DND-41 (cell line): ENCODE data around the gene SMARCC1.

Source experiments
- ATAC-seq: fragments of 200-7000 bp; cut with Tn5 transposase; 3 replicates; pipeline ENCODE4 v1.9.1; 2021; ENCODE audit warnings: low read depth; ENCODE audit not compliant: insufficient read depth
- DNase-seq: peaks from one replicate; pipeline ENCODE4 v3.0.0-alpha.2; 2020
- H2AFZ ChIP-seq: 2 replicates; pipeline ENCODE4 v1.6.0; 2012; ENCODE audit warnings: low read depth, low read length
- H3K27ac ChIP-seq: 2 replicates; pipeline ENCODE4 v1.5.1; 2012; ENCODE audit warnings: low read length, inconsistent platforms
- H3K27me3 ChIP-seq: fragments of 200-600 bp; sonication (generic); 2 replicates; pipeline ENCODE4 v1.6.0; 2012; ENCODE audit warnings: low read length, mild to moderate bottlenecking, inconsistent platforms; ENCODE audit not compliant: insufficient read depth, poor library complexity
- H3K36me3 ChIP-seq: 2 replicates; pipeline ENCODE4 v1.5.1; 2012; ENCODE audit warnings: low read length, inconsistent platforms; ENCODE audit not compliant: insufficient read depth
- H3K4me1 ChIP-seq: 2 replicates; pipeline ENCODE4 v1.5.1; 2012; ENCODE audit warnings: mild to moderate bottlenecking, low read length; ENCODE audit not compliant: insufficient read depth
- H3K4me2 ChIP-seq: 2 replicates; pipeline ENCODE4 v1.6.0; 2012; ENCODE audit warnings: mild to moderate bottlenecking, moderate library complexity, low read length, inconsistent platforms; ENCODE audit not compliant: insufficient read depth
- H3K4me3 ChIP-seq, 2 experiments: fragments of 200-600 bp in 1 of 2; shearing (Covaris generic) in 1 of 2; 2 replicates each; pipeline ENCODE4 v1.5.1; 2012 to 2016; ENCODE audit warnings: inconsistent platforms in 2 of 2, low read length in 2 of 2, mild to moderate bottlenecking in 2 of 2, low read depth in 1 of 2, moderate library complexity in 1 of 2
- H3K79me2 ChIP-seq: 2 replicates; pipeline ENCODE4 v1.6.0; 2012; ENCODE audit warnings: low read length, inconsistent platforms; ENCODE audit not compliant: insufficient read depth
- H3K9ac ChIP-seq: 2 replicates; pipeline ENCODE4 v1.6.0; 2012; ENCODE audit warnings: low read depth, mild to moderate bottlenecking, inconsistent platforms, low read length, moderate library complexity
- H3K9me3 ChIP-seq: 2 replicates; pipeline ENCODE4 v1.5.1; 2012; ENCODE audit warnings: low read length, moderate library complexity, mild to moderate bottlenecking, inconsistent platforms; ENCODE audit not compliant: insufficient read depth, severe bottlenecking
- H4K20me1 ChIP-seq: 2 replicates; pipeline ENCODE4 v1.6.0; 2012; ENCODE audit warnings: low read length; ENCODE audit not compliant: insufficient read depth
- CTCF ChIP-seq: IDR thresholded peaks from 2 replicates; pipeline ENCODE4 v1.5.1; 2012; ENCODE audit warnings: borderline replicate concordance, low read length, moderate library complexity, mild to moderate bottlenecking; ENCODE audit not compliant: poor library complexity, severe bottlenecking; ENCODE audit errors: extremely low read depth
- EZH2 ChIP-seq: IDR thresholded peaks from 3 replicates; pipeline ENCODE4 v1.6.1; 2012; ENCODE audit warnings: borderline replicate concordance, low read depth, mild to moderate bottlenecking, moderate library complexity, low read length, inconsistent platforms; ENCODE audit not compliant: severe bottlenecking

The SMARCC1 gene

GRCh38 chr3:47536221-47536891 is 245.3 kb downstream of the SMARCC1 start:
- Histone ChIP-seq H3K4me3 (no peak overlapping the region), H3K9ac (no peak overlapping the region), H3K27ac (no peak overlapping the region), H3K27me3 (no peaks in the 10 kb centered on the region), H2AFZ (no peak overlapping the region), H4K20me1 (no peaks in the 10 kb centered on the region), H3K9me3 (no peaks in the 10 kb centered on the region), H3K79me2 (no peaks in the 10 kb centered on the region), H3K4me1 (no peaks in the 10 kb centered on the region), H3K4me2 (no peak overlapping the region), H3K36me3 (no peaks in the 10 kb centered on the region)
- no peak for ATAC-seq
- TF ChIP-seq EZH2 (no peak), CTCF (no peak)
- DNase-seq: no peak
